NOMO-1 treated with DMSO at 0.1 percent for 48 hours (cell line): ENCODE results near the gene CST9.

Source experiments
- DNase-seq: peaks from one replicate; lab custom pipeline; 2025; ENCODE audit not compliant: unreplicated experiment; lab: John Stamatoyannopoulos, UW

CST9 gene, protein sequence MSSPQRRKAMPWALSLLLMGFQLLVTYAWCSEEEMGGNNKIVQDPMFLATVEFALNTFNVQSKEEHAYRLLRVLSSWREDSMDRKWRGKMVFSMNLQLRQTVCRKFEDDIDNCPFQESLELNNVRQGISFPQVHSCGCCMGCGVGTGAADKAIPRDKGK

DNA sequence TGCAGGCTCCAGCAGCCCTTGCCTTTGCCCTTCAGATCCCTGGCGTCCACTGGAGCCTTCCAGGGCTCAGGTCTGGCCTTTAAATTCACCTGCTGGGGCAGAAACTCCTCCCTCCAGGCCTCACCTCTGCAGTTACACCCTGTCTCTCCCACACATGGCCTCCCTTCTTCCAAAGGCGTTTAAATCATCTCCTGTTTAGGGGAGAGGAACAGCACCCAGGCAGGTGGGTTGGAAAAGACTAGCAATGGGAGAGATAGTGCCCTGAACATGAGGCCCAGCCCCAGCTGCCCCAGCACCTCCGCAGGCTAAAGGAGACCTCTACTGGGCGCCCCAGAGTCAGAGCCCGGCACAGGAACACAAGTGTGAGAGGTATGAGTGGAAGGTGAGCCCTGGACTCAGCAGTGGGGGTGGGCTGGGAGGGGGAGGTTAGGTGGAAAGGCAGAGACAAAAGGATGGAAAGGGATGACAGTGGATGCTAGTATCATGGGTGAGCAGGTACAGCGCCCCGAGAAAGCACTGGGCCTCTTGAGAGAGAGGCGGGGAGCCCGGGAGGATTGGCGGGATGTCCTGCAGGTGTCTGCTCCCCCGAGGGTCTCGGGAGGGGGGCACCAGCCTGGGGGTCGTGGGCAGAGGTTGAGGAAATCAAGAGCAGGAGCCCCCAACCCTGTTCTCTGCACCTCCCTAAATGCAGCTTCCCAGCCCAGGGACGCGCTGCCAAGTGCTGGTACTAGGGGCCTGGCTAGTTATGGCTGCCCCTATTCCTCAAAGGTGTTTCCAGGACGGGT lies at the start of gene CST9:
TSS of gene CST9 (minus strand) at position 51 of the 785 bp plus-strand sequence. CDS start 53 bp downstream, outside the sequence.
- no peak for DNase-seq

GRCh38 chr20:23654717-23655116 lies 49.0 kb upstream of the CST9 start:
- DNase-seq, result no peak

GRCh38 chr20:23654000-23654399 lies 48.3 kb upstream of the CST9 start:
- DNase-seq, result no peak

- no peak for DNase-seq
Measured at GRCh38 chr20:23653400-23653938, 47.8 kb upstream of the CST9 start.

DNA sequence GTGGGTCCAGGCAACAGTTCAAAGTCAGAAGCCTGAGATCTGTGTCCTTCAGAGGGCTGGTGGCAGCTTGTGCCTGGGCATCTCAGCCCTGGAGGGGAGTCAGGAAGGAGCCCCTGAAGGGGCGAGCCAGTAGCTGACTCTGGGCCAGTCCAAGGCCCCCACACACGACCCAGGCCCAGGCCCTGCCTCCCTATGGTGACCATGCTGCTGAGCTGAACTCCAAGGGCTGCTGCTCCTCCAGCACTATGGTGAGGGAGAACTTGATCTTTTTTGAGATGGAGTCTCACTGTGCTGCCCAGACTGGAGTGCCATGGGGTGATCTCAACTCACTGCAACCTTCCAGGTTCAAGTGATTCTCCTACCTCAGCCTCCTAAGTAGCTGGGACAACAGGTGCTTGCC lies 47.2 kb upstream of the CST9 start:
- DNase-seq, result no peak

DNA sequence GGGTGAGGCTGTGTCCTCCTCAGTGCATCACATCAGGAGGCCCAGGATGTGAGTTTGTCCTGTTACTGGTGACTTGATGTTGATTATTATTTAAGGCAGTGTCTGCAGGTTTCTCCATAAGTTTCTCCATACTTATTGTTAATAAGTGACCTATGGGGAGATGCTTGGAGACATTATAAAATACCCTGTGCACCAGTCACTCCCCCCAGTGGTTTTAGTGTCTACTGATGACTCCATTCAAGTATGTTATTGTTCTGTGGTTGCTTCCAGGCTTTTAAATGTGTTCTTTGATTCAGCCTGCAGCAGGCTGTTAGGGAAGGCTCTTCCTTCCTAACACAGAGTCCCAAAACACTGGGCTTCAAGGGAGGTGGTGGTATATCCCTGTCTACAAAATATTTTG lies 46.7 kb upstream of the CST9 start:
- DNase-seq, result no peak

DNA sequence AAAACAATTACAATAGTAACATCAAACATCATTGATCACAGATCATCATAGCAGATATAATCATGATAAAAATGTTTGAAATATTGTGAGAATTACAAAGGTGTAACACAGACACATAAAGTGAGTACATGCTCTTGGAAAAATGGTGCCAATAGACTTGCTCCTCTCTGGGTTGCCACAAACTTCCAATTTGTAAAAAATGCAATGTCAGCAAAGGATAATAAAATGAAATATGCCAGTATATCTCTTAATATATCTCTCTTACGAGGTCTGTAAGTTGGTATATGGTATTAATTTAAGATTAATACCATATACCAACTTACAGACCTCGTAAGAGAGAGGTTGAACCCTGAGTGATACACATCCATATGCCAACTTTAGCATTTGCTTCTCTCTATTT lies 45.4 kb upstream of the CST9 start:
- DNase-seq, result no peak

DNA sequence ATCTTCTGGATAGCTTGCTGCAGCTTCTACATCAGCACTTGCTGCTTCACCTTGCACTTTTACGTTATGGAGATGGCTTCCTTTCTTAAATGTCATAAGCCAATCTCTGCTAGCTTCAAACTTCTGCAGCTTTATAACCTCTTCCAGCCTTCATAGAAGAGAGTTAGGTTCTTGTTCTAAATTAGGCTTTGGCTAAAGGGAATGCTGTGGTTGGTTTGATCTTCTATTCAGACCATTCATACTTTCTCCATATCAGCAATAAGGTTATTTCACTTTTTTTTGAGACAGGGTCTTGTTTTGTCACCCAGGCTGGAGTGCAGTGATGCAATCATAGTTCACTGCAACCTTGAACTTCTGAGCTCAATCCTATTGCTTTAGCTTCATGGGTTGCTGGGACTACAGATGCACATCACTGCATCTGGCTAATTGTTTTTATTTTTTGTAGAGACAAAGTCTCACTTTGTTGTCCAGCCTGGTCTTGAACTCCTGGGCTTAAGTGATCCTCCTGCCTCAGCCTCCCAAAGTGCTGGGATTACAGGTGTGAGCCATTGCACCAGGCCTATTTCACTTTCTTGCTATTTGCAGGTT lies 44.2 kb upstream of the CST9 start:
- no peak for DNase-seq

GRCh38 chr20:23649242-23649641 lies 43.5 kb upstream of the CST9 start:
- no peak for DNase-seq

DNA sequence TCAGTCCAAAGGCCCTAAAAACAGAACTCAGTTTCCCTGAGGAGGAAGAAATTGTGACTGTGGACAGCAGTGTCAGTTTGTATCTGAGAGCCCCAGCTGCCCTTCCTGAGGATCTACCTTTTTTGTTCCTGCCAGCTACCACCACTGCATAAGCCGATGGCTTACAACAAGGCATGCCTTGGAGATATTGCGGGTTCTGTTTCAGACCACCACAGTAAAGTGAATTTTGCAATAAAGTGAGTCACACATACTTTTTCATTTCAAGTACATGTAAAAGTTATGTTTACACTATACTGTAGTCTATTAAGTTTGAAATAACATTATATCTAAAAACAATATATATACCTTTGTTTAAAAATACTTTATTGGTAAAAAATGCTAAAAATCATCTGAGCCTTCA lies 41.6 kb upstream of the CST9 start:
- peak; percentile 38 for DNase-seq

DNA sequence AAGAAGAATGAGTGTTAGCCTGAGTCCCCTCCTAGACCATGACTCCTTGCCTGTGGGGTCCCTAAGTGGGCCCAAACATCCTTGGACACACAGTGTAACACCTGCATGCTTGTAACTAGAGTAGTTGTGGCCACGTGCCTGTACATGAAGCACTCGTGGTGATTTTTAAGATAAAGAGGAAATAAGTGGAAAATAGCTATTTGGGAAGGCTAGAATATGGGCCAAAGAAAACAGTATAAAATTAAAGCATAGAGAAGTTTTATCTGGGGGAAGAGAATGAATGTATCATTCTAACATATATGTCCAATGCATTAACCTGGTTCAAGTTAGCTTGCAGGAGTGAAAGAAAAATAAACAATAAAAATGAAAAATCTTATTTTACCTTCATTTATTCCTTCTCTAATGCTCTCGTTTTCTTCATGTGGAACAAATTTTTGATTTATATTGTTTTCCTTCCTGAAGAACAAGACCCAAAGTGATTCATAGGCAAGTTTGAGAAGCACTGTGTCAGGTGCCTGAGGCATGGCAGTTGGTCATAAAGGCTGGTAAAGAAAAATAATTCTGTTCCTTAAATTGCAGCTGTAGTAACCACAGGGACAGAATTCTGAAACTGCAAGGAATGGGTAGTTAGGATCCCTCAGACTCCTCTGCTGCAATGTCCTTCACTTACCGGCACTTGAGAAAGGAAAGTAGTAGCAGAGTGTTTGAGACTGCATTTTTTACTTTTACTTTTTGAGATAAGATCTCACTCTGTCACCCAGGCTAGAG lies 40.6 kb upstream of the CST9 start:
- peak; percentile 66 for DNase-seq

GRCh38 chr20:23645575-23645974 lies 39.9 kb upstream of the CST9 start:
- no peak for DNase-seq

- no peak for DNase-seq
Measured at GRCh38 chr20:23644164-23644563, 38.4 kb upstream of the CST9 start.

DNA sequence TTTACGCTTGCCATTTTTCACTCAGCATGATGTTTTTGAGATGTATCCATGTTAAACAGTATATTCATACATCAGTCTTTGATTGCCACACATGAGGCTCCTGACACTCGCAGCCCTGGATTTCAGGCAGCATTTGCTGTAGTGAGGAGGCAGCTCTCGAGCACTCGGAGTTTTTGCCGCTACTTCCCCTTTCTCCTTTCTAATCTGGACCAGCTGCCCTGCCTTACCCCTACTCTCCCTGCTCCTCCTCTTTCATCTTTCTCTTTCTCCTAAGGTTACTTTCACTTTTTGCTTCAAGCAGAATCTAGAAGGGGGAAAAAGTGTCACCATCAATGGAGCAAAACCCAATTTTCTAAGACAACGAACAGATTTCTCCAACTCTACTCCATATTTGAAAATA lies 37.9 kb upstream of the CST9 start:
- peak; percentile 79 for DNase-seq

- DNase-seq, result no peak
Measured at GRCh38 chr20:23641936-23642751, 36.4 kb upstream of the CST9 start.

- DNase-seq, result no peak
Measured at GRCh38 chr20:23640671-23641667, 35.3 kb upstream of the CST9 start.

DNA sequence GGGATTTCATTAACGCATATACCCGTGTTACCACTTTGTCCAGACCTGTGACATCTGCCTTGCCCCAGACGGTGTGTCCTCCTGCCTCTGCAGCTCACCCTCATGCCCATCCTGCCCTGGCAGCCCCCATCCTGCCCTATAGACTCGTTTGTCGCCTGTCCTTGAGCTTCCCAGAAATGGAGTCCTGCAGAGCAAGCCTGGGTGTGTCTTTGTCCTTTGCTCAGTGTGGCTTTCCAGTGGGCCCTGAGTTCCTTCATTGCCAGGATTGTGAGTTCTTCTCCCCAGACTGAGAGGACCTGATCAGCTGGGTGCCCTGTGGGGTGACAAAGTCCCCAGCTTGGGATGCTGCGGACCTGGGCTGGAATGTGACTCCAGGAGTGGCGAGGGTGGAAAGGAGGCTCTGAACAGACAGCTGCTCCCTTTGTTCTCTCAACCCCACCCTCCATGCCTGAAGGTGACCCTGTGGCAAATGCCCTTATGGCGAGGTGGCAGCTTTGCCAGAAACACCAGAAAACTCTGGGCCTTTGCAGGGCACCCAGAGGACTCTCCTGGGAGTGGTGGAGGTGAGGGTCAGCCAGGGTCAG lies 34.4 kb upstream of the CST9 start:
- no peak for DNase-seq

GRCh38 chr20:23639490-23639958 lies 33.8 kb upstream of the CST9 start:
- DNase-seq, result no peak

DNA sequence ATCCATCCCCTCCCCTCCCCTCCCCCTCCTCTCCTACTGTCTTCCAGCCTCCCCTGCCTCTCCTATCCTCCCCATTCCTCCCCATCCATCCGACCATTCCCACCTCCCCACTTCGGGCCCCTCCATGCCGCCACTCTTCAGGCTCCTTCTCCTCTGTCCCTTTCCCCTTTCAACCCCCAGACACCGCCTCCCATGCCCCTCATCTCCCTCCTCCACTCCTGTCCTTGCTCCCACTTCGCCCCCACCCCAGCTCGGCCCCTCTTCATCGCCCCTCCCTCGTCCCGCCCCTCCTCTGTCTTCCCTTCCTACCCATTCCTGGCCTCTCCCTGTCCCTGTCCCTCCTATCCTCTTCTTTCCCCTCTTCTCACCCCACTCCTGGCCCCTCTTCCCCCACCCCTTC lies 32.6 kb upstream of the CST9 start:
- no peak for DNase-seq
